CD4-positive, CD25-positive, alpha-beta regulatory T cell (primary cell): ENCODE results near the gene BDKRB1. TPM values are rescaled to one million over a fixed set of nuclear protein-coding genes. Genes with fewer than 3 reads are reported as not detected.

Source experiments
- ATAC-seq, 2 donors: fragments of 150-1000 bp; cut with Tn5 transposase; one replicate each; pipeline ENCODE4 v1.10.0; 2021; ENCODE audit warnings: low read depth in 2 of 2, moderate number of reproducible peaks in 2 of 2, moderate library complexity in 1 of 2
- DNase-seq, 3 donors: peaks; one replicate each; pipeline versions ENCODE4 v3.0.0 to v3.0.0-alpha.2; 2012 to 2022; ENCODE audit warnings: mixed read lengths in 1 of 3
- H3K27ac ChIP-seq: one replicate; pipeline ENCODE4 v1.7.0; 2013; ENCODE audit warnings: mild to moderate bottlenecking, low read length; ENCODE audit not compliant: insufficient read depth, poor library complexity, severe bottlenecking
- H3K27me3 ChIP-seq: one replicate; pipeline ENCODE4 v1.7.0; 2013; ENCODE audit warnings: low read length; ENCODE audit not compliant: control insufficient read depth, insufficient read depth
- H3K36me3 ChIP-seq: one replicate; pipeline ENCODE4 v1.7.0; 2013; ENCODE audit warnings: mild to moderate bottlenecking, low read length, moderate library complexity; ENCODE audit not compliant: control insufficient read depth, insufficient read depth
- H3K4me1 ChIP-seq: 2 replicates; pipeline ENCODE4 v1.7.0; 2013; ENCODE audit warnings: mild to moderate bottlenecking, low read length; ENCODE audit not compliant: insufficient read depth, control insufficient read depth, poor library complexity, severe bottlenecking
- H3K4me3 ChIP-seq: one replicate; pipeline ENCODE4 v1.7.0; 2013; ENCODE audit warnings: low read depth, mild to moderate bottlenecking, low read length, moderate library complexity
- H3K9me3 ChIP-seq, 2 experiments: 1 replicate in 1 of 2; 2 replicates in 1 of 2; pipeline ENCODE4 v1.7.0; 2013; ENCODE audit warnings: low read length in 2 of 2, mild to moderate bottlenecking in 1 of 2, moderate library complexity in 1 of 2; ENCODE audit not compliant: control insufficient read depth in 2 of 2
- H3K27ac Mint-ChIP-seq, 3 donors: one replicate each; pipeline ENCODE4 v1.8.0; 2020 to 2022; ENCODE audit warnings: mild to moderate bottlenecking in 3 of 3, mixed read lengths in 3 of 3, moderate library complexity in 2 of 3
- H3K27me3 Mint-ChIP-seq: one replicate; pipeline ENCODE4 v1.8.0; 2022; ENCODE audit warnings: mild to moderate bottlenecking, mixed read lengths
- H3K36me3 Mint-ChIP-seq: one replicate; pipeline ENCODE4 v1.8.0; 2020; ENCODE audit warnings: mixed read lengths
- H3K4me1 Mint-ChIP-seq, 4 donors: one replicate each; pipeline ENCODE4 v1.8.0; 2020 to 2022; ENCODE audit warnings: mixed read lengths in 4 of 4, mild to moderate bottlenecking in 1 of 4
- H3K4me3 Mint-ChIP-seq, 4 donors: one replicate each; pipeline ENCODE4 v1.8.0; 2020 to 2022; ENCODE audit warnings: mild to moderate bottlenecking in 4 of 4, mixed read lengths in 4 of 4, moderate library complexity in 3 of 4
- H3K9me3 Mint-ChIP-seq, 7 donors: one replicate each; pipeline ENCODE4 v1.8.0; 2020 to 2022; ENCODE audit warnings: mixed read lengths in 7 of 7, mild to moderate bottlenecking in 3 of 7, moderate library complexity in 2 of 7
- polyA plus RNA-seq, 4 donors: library from polyadenylated mRNA; unstranded; fragments of 300-500 nt; fragmentation: Illumina TruSeq; gene quantifications; one replicate each; pipeline ENCODE4 v1.2.3, GENCODE V29; 2021
- total RNA-seq: library from RNA; stranded (reverse); gene quantifications from one replicate; pipeline ENCODE4 v1.2.3, GENCODE V29; 2022

BDKRB1 gene
- total and polyA plus RNA-seq, 5 donors from 2014 or later: not detected

DNA sequence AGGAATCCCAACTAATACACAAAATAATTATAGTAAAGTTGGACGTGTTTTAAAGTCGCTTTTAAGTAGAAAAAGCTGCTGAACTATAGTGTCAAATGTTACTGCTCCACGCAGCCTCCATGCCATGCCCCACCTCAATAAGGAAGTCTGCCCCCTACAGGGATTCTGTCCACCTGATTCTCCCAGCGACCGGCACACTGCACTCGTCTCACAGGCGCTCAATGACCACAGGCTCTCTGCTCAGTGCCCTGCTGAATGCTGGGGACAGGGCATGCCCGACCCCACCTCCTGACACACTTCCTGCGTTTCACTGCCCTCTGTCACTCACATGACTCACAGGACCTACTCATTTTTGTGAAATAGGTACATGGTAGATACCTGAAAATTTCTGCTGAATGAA is 48.9 kb downstream of the BDKRB1 start:
- no peak for DNase-seq
- no peak overlapping the region for H3K4me3 Mint-ChIP-seq
- Histone ChIP-seq H3K4me3 (no peak overlapping the region), H3K36me3 (peaks cover 77% of the 10 kb centered on the region), H3K27ac (no peak overlapping the region), H3K4me1 (no peaks in the 10 kb centered on the region), H3K9me3 (no peaks in the 10 kb centered on the region), H3K27me3 (no peaks in the 10 kb centered on the region)
- H3K9me3 Mint-ChIP-seq: no peaks in the 10 kb centered on the region
- peaks cover 0 to 2% (median 0%) of the 10 kb centered on the region in 4 donors for H3K4me1 Mint-ChIP-seq
- ATAC-seq: no peak
- no peaks in the 10 kb centered on the region for H3K27me3 Mint-ChIP-seq
- peaks cover 44% of the 10 kb centered on the region for H3K36me3 Mint-ChIP-seq
- H3K27ac Mint-ChIP-seq: no peak overlapping the region

DNA sequence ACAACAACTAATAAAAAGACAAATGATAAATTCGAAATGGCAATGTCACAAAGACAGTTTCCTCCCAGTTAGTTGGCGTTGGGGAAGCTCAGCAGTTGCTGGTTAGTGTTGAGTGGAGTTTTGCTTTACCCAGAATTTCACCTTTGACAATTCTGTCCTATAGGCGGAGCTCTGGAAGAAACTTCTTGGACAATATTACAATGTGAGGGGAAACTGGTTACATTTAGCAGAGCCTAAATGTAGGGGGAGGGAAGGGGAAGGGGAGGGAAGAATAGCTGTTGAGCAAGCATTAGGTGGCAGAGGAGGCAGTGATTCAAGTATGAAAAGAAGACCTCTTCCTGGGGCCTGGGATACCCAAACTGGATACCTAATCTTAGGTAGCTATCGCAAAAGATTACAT is 51.4 kb downstream of the BDKRB1 start:
- H3K9me3 ChIP-seq: no peaks in the 10 kb centered on the region
- H3K4me3 ChIP-seq: no peak overlapping the region
- ATAC-seq: no peak
- DNase-seq: no peak
- no peaks in the 10 kb centered on the region for H3K27me3 ChIP-seq
- Mint-ChIP-seq H3K4me3 (no peak overlapping the region), H3K9me3 (no peaks in the 10 kb centered on the region), H3K36me3 (peaks cover 47% of the 10 kb centered on the region), H3K27me3 (no peaks in the 10 kb centered on the region), H3K27ac (no peak overlapping the region), H3K4me1 (peaks cover 0 to 4% (median 0%) of the 10 kb centered on the region in 4 donors)
- peaks cover 86% of the 10 kb centered on the region for H3K36me3 ChIP-seq
- no peaks in the 10 kb centered on the region for H3K4me1 ChIP-seq
- no peak overlapping the region for H3K27ac ChIP-seq

GRCh38 chr14:96309133-96309895 is 53.3 kb downstream of the BDKRB1 start:
- H3K4me3 ChIP-seq: no peak overlapping the region
- H3K36me3 Mint-ChIP-seq: peaks cover 50% of the 10 kb centered on the region
- H3K4me3 Mint-ChIP-seq: no peak overlapping the region
- no peaks in the 10 kb centered on the region for H3K27me3 Mint-ChIP-seq
- H3K27ac ChIP-seq: no peak overlapping the region
- ATAC-seq: no peak
- H3K9me3 ChIP-seq: no peaks in the 10 kb centered on the region
- DNase-seq: no peak
- peaks cover 0 to 4% (median 0%) of the 10 kb centered on the region in 4 donors for H3K4me1 Mint-ChIP-seq
- no peaks in the 10 kb centered on the region for H3K9me3 Mint-ChIP-seq
- no peaks in the 10 kb centered on the region for H3K4me1 ChIP-seq
- H3K27me3 ChIP-seq: no peaks in the 10 kb centered on the region
- H3K36me3 ChIP-seq: peaks cover 83% of the 10 kb centered on the region
- peak overlapping the region in 1 of 3 donors; percentile 45 for H3K27ac Mint-ChIP-seq

GRCh38 chr14:96309896-96310330 is 53.9 kb downstream of the BDKRB1 start:
- no peak for DNase-seq
- no peaks in the 10 kb centered on the region for H3K27me3 Mint-ChIP-seq
- no peak overlapping the region for H3K27ac ChIP-seq
- H3K4me3 ChIP-seq: no peak overlapping the region
- H3K36me3 Mint-ChIP-seq: peaks cover 48% of the 10 kb centered on the region
- H3K27ac Mint-ChIP-seq: peak overlapping the region in 1 of 3 donors; percentile 17
- H3K9me3 Mint-ChIP-seq: no peaks in the 10 kb centered on the region
- no peaks in the 10 kb centered on the region for H3K4me1 ChIP-seq
- ATAC-seq: no peak
- no peaks in the 10 kb centered on the region for H3K27me3 ChIP-seq
- peaks cover 84% of the 10 kb centered on the region for H3K36me3 ChIP-seq
- no peak overlapping the region for H3K4me3 Mint-ChIP-seq
- H3K4me1 Mint-ChIP-seq: peaks cover 0 to 4% (median 0%) of the 10 kb centered on the region in 4 donors
- no peaks in the 10 kb centered on the region for H3K9me3 ChIP-seq

- Mint-ChIP-seq H3K4me1 (peaks cover 0 to 4% (median 0%) of the 10 kb centered on the region in 4 donors), H3K27ac (no peak overlapping the region), H3K4me3 (no peak overlapping the region), H3K36me3 (peaks cover 55% of the 10 kb centered on the region), H3K9me3 (no peaks in the 10 kb centered on the region), H3K27me3 (no peaks in the 10 kb centered on the region)
- Histone ChIP-seq H3K27ac (no peak overlapping the region), H3K9me3 (no peaks in the 10 kb centered on the region), H3K27me3 (no peaks in the 10 kb centered on the region), H3K4me3 (no peak overlapping the region), H3K36me3 (peaks cover 88% of the 10 kb centered on the region), H3K4me1 (no peaks in the 10 kb centered on the region)
- no peak for DNase-seq
- no peak for ATAC-seq
Measured at GRCh38 chr14:96310906-96311305, 54.9 kb downstream of the BDKRB1 start.

Other genes with a start within 250 kb of the BDKRB1 start
- gene C14orf132, start 216.8 kb upstream of the BDKRB1 start, total RNA-seq: 1.2 TPM
- gene C14orf132, start 216.8 kb upstream of the BDKRB1 start, polyA plus RNA-seq: under 1 TPM in 3 of 4 donors, not detected in 1; 0.20 to 0.41 (median 0.20) TPM
- not detected for gene BDKRB2, start 51.4 kb upstream of the BDKRB1 start, total RNA-seq
- gene BDKRB2, start 51.4 kb upstream of the BDKRB1 start, polyA plus RNA-seq: not detected
- gene ATG2B, start 107.1 kb downstream of the BDKRB1 start, total RNA-seq: 40.0 TPM
- gene ATG2B, start 107.1 kb downstream of the BDKRB1 start, polyA plus RNA-seq: 1 to 10 TPM; 2.0 to 3.2 (median 2.3) TPM
- 10.9 TPM for gene GSKIP, start 107.3 kb downstream of the BDKRB1 start, total RNA-seq
- 10 to 100 TPM; 33.7 to 56.4 (median 40.8) TPM for gene GSKIP, start 107.3 kb downstream of the BDKRB1 start, polyA plus RNA-seq
- not detected for gene AK7, start 135.9 kb downstream of the BDKRB1 start, total RNA-seq
- gene AK7, start 135.9 kb downstream of the BDKRB1 start, polyA plus RNA-seq: under 1 TPM in 2 of 4 donors, not detected in 2; 0.13 to 0.59 TPM
- gene PAPOLA, start 246.2 kb downstream of the BDKRB1 start, total RNA-seq: 189 TPM
- 10 to 100 TPM; 57.9 to 75.2 (median 60.1) TPM for gene PAPOLA, start 246.2 kb downstream of the BDKRB1 start, polyA plus RNA-seq